ENCODE measurements around the gene MMP15.
A peak's percentile ranks its signal among the peaks of the same experiment; 100 is the strongest.
"Not testable (repeated sequence)": the region's sequence is repeated elsewhere in the genome, so short reads cannot be mapped to it uniquely, and the experiment has no call there.

MMP15 gene

DNA sequence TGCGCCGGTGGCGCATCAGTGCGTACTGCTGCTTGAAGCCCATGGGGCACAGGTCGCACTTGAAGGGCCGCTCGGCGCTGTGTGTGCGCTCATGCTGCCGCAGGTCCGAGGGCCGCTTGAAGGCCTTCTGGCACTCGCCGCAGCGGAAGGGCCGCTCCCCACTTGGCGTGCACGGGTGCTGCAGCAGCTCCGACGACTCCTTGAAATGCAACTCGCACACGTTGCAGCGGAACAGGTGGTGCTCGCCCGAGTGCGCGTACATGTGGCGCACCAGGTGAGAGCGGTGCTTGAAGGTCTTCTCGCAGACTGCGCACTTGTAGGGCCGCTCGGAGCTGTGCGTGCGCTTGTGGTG lies 28.4 kb upstream of the MMP15 start:
- no peak for DNase-seq

DNA sequence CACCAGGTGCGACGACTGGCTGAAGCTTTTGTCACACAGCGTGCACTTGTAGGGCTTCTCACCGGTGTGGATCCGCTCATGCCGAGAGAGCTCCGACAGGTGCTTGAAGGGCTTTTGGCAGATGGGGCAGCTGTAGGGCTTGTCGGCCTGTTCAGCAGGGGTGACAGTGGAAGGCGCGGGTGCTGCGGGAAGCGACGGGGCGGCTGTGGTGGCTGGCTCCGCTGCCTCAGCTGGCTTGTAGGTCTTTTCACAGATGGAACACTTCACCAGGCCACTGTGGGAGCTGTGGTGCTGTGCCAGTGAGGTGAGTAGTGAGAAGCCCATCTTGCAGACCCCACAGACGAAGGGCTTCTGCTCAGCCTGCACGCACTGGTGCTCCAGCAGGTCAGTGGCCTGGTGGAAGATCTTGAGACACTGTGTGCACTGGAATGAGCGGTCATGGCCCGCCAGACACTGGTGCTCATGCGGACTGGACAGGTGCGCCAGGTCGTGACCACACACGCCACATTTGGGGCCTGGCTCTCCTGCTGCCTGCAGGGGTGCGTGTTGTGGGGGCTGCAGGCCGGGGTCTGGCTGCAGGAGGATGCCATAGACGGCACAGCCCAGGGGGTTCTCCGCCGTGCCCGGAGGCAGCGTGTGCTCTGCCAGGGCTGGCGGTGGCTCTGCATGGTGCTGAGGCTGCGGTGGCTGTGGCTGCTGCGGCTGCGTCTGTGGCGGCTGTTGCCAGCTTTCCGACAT lies 27.9 kb upstream of the MMP15 start:
- no peak for DNase-seq

DNA sequence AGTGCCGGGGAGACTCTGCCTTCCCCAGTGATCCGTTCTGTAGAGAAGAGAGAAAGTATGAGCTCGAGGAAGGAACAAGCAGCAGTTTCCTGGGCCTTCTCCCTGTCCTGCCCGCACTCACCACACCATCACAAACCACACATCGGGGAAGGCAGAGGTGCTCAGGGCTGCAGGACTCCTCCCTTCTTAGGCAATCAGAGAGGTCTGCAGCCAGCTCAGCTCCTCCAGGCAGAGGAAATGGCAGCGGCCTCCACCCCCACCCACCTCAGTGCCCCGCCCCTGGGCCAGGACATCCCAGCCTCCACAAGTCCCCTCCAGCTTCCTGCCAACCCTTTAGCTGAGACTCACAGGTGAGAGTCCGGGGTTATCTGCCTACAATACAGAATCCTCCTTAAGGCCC lies 27.1 kb upstream of the MMP15 start:
- DNase-seq, result peak; percentile 57 to 70

DNA sequence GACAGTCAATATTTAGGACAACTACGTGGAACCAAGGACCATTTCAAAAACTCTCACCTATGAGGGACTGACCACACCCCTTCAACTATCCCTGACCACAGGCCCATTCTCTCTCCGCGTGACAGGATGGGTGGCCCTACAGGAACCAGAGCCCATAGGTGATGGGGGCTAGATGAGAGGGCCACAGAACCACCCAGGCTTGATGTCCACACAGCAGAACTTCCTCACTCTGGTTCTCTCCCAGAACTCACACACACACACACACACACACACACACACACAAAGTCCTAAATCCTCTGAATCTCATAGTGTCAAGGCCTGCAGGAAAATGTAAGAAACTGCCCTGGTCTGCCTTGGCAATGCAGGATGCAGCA lies 26.6 kb upstream of the MMP15 start:
- DNase-seq, result no peak

DNA sequence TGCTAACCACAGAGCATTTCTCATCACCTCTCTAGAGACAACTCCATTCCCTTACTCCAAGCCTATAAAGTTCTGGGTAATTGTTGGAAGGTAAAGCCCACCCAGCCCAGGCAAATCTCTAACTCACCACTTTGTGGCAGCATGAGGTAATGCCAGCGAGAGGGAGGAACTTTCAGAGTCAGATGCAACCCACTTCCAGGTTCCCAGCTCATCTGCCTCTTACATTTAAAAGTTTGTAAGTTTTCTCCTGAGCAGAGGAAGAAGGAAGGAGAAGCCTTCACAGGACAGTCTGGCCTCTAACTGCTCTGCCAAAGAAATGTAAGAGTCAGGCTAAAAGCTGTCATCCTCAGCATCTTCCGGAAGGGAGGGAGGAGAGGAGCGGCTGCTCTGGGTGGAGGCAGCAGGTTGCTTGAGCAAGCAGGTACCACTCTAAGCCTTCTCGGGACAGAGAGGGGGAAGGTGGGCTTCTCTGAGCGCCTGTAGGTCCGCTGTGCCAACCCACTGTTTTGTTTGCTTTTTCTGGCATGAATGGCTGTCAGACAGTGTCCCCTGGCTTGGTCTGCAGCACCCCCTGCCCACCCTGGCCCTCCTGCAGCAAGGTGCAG lies 26.1 kb upstream of the MMP15 start:
- peak; percentile 10 to 35 for DNase-seq

DNA sequence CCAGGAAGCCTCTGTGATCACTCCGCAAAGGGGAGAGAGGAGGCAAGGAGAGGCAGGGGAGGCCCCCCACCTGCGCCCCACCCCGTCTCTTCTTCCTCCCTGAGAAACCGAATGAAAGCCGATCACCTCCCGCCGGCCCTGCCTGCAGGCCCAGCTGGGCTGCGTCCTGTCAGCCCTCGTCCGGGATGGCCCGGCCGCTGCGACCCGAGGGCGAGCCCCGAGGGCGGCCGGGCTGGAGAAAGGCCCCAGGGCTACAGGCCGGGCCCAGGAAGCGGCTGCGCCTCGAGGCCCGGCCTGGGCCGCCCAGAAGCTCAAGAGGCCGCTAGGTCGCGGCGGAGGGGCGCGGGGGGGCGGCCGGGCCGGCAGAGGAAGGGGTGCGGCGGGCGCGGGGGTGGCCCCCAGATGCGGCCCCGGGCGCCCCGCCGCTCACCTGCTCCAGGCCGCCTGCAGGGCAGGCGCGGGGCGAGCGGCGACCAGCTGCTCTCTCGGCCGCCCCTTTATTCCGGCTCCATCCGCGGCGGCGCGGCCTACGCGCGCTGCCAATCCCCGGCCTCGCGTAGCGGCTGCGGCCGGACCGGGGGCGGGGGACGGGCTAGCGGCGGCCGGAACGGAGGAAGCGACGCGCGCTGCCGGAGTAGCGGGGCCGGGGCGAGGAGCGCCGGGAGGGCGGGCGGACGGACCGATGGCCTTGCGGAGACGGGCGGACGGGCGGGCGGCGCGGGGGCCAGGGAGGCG lies 25.4 kb upstream of the MMP15 start, which contains the start of gene ZNF319:
Gene ZNF319 (minus strand): TSS at position 702 of the 735 bp plus-strand sequence. CDS start 2,407 bp downstream, outside the sequence.
- DNase-seq, result peak in 1 of 2 donors; percentile 12

DNA sequence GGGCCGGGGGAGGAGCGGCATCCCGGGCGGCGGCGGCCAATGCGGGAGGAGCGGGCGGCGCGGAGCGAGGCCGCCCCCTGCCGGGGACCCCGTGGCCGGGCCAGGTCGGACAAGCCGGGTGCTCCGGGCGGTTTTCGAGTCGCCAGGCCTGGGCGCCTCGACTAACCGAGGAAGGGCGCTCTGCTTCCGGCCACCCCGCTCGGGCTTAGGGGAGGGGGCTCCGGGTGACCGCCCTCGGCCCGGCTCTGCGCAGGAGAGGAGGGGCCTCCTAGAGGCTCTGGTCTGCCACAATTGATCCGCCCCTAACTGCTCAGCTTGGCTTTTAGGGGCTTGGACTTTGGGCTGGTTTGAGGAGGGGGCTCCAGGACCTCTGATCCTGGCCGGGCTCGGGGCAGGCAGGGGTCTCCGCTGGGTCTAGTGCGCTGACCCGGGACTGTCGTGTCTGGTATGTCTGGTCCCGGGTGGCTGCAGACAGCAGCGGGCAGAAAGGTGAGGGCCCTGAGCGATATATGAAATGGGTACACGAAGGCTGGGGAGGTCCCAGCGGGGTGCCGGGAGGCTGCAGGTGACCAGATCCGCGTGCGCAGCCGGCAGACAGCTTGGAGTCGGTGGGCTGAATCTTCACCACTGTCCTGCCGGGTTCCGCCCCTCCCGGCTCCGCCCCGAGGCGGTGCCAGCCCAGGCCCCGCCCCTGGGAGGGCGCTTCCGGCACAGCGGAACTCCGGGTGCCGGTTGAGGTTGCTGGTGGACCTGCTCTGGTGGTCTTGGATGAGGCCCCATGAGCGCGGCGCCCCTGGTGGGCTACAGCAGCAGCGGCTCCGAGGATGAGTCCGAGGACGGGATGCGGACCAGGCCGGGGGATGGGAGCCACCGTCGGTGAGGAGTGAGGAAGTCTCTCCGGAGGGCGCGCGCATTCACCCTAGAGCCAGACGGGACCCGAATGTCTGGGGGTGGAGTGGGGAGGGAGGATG lies 24.6 kb upstream of the MMP15 start, which contains the start of gene USB1:
Gene USB1 (plus strand): TSS at position 702 of the 971 bp plus-strand sequence. CDS start 77 bp downstream, at position 779.
- peak; percentile 86 to 87 for DNase-seq

DNA sequence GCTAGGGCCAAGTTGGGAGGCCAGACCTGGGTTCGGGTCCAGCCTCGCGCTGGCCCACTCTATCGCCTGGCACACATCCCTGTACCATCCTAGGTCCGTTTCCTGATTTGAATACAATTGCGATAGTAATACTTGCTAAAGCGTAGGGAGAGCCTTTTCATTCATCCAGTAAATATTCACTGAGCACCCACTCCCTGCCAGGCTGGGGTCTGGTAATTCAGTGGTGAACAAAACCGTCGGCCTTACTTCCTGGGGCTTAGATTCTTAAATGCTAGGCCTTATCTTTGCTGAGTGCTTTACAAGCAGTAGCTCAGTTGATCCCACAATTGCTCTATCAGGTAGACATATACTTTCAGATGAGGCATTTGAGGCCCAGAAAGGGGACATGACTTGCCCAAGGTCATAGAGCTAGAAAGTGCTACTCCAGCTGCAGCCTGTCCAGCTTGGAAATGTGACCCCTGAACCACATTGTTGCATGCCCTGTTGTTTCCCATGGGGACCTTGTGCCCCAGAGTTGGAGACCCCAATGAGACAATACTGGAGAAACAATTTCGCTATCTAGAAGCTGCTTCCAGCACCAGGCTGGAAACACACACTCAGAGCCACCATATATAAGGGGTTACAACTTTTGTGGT lies 23.7 kb upstream of the MMP15 start:
- DNase-seq, result no peak

DNA sequence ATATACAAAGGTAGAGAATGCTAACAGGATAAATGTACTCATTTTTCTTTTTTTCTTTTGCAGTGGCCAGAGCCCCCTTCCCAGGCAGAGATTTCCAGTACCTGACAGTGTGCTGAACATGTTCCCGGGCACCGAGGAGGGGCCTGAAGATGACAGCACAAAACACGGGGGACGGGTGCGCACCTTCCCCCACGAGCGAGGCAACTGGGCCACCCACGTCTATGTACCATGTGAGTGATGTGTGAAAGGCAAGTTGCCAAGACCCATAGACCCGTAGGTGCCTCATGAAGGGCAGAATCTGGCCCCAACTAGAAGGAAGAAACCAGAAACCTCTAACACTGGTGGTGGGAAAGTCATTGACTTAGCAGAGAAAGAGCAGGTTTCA lies 23.1 kb upstream of the MMP15 start:
- DNase-seq, result no peak

DNA sequence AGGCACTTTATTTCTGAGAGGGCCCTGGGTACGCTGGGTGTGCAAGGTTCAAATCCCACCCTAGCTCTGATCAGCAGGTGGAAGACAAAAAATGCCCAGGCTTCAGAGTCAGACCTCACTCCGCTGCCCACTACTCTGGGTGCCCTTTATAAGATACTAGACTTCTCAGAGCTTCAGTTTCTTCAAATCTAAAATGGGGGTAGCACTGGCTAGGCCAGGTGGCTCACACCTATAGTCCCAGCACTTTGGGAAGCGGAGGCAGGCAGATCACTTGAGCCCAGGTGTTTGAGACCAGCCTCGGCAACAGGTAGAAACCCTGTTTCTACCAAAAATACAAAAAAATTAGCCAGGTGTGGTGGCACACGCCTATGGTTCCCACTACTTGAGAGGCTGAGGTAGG lies 22.6 kb upstream of the MMP15 start:
- DNase-seq, result no peak

DNA sequence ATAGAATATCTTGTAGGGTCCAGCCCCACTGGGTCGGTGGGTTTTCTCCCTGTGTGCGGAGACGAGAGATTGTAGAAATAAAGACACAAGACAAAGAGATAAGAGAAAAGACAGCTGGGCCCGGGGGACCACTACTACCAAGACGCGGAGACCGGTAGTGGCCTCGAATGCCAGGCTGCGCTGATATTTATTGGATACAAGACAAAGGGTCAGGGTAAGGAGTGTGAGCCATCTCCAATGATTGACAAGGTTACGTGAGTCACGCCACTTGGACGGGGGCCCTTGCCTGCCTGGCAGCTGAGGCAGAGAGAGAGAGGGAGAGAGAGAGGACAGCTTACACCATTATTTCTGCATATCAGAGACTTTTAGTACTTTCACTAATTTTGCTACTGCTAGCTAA lies 20.8 kb upstream of the MMP15 start:
- DNase-seq, result not testable (repeated sequence)

DNA sequence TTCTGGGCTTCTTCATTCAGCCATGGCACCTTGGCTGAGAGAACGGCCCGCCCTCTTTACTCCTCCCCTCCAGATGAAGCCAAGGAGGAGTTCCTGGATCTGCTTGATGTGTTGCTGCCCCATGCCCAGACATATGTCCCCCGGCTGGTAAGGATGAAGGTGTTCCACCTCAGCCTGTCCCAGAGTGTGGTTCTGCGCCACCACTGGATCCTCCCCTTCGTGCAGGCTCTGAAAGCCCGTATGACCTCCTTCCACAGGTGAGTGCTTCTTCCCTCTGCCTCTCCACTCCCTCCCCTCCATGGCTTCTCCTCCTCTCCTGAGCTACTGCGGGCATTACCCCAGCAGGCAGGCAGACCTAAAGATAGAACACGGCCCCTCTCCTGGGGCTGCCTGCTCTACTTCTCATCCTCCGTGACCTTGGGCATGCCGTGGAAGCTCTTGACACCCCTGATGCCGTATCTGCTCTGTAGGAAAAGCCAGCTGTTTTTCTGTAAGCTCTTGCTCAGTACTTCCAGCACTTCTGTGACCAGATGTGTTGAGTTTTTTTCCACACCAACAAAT lies 15.6 kb upstream of the MMP15 start:
- no peak for DNase-seq

DNA sequence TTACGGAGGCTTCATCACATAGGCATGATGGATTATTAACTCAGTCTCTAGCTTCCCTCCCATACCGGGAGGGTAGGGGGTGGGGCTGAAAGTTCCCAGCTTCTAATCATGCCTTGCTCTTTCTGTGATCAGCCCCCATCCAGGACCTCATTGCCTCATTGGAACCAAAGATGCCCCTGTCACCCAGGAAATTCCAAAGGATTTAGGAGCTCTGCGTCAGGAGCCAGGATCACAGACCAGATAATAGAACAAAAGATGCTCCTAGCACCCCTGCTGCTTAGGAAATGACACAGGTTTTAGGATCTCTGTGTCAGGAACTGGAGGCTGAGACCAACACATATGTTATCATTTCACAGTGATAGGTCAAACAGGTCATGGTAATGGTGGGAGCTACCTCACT lies 14.7 kb upstream of the MMP15 start:
- DNase-seq, result no peak

DNA sequence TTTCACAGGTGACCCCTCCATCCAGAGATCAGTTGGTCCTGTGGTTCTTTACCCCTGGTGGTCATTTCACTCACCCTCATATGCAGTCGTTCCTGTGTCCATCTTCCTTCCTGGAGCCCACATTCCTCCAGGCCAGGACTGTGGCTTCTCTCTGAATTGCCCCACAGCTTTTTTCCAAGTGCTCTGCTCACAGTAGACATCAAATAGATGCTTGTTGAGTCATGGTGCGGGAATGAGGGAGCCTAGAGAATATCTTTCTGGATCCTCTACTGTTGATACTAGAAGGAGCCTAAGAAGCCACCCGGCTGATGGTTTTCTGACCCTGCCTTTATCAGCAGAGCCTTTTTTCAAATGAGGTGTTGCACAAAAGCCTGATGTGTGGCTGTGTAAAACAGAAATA lies 13.9 kb upstream of the MMP15 start:
- DNase-seq, result no peak

DNA sequence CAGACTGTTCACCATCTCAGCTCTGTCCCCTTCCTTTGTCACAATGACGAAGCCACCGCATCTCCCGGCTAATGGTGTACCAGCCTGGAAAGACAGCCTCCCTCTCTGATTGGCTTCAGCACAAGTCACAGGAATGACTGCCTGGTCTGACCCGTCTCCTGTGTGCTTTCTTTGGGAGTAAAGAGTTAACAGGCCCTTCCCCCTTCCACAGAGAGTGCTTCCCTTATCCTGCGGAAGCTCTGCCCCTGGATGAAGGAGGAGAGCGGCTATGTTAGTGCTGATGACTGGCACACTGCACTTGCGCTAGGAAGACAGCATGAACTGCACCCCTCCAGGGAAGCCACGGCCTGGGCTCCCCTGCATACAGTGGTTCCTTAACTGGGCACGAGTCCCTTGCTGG lies 13.1 kb upstream of the MMP15 start:
- DNase-seq, result no peak

DNA sequence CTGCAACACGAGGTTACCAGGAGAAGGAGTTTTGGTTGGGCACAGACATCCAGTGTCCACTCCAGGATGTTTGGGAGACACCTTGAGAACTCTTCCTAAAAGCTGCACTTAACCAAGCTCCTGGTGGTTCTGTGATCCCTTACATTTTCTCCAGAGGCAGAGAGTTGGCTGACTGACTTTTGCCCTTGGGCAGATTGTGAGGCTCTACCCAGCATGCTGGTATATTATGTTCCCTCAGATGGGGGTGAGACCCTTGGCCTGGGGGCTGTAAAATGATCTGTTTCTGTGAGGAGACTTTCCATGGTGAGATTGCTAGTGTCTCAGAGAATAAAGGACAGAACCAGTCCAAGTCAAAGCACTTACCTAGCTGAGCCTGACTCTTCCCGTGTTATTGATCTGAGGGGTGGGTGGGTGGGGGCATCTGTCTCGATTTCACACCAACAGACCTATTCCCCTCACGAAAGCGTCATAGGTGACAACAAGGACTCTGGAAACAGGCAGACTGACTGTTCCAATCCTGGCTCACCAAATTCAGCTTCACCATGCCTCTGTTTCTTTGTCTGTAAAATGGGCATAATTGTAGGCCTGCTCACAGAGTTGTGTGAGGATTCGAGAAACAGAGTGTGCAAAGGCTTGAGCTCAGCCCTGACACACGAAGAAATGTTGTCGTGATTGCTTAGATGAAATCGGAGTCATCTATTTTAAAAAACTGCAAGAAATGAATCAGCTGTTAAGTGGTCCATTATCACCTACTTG lies 12.2 kb upstream of the MMP15 start:
- DNase-seq, result no peak

DNA sequence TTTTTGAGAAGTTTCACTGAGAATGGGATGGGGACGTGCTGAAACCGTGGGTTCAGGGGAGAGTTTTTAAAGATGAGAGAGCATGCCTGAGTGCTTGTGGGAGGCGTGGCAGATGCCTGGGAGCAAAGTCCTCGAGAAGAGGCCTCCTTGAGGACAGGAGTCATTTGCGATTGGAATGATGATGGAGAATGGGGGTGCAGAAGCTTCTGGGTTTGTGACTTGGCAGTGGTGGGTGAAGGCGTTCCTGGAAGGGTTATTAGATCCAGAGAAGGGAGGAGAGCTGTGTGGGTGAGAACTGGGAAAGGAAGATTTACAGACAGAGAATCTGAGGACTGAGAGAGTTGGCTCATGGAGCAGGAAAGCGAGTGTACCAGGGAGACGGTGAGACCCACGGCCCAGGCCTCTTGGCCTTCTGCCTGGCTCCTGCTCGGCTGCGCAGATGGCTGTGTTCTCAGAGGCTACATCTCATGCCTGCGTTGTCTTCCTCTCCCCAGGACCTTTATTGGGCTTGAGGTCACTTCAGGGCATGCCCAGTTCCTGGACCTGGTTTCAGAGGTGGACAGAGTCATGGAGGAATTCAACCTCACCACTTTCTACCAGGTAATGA lies 8.6 kb upstream of the MMP15 start:
- no peak for DNase-seq

DNA sequence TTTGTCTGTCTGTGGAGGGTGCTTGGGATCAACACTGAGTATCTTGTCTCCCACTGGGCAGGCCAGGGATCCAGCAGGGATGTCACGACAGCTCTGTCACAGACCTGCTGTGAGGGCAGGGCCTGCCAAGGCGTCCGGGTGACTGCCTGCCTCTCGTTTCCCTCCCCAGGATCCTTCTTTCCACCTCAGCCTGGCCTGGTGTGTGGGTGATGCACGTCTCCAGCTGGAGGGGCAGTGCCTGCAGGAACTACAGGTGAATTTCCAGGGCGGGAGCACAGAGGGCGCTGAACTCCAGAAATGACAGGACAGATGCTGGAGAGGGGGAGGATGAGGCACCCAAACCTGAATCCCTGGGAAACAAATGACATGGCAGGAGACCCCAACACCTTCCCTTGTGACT lies 6.8 kb upstream of the MMP15 start:
- no peak for DNase-seq

DNA sequence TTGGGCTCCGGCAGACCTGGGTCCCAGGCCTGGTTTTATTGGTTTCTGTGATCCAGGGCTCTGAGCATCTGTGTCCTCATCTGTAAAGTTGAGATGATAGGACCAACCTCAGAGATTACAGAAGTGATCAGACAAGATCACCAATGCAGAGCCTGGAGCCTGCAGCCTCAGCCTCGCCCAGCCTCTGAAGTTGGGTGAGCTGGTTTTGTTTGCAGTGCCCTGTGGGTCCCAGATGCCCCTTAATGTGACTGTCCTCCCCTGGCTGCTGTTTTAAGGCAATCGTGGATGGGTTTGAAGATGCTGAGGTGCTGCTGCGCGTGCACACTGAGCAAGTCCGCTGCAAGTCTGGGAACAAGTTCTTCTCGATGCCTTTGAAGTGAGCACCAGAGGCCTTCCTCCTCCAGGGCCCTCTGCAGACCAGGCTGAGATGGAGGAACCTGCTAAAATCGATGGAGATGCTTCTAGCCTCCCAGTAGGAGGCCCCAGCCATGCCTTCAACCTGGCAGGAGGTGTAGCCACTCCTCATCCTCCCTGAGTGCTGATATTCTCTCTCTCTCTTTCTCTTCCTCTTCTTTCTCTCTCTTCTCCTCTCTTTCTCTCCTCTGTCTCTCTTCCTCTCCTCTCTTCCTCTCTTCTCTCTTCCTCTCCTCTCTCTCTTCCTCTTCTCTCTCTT lies 5.6 kb upstream of the MMP15 start:
- DNase-seq, result no peak
